ENCODE measurements around the gene HEBP1.

The HEBP1 gene

GRCh38 chr12:13023811-13024530 is 23.9 kb upstream of the HEBP1 start:
- DNase-seq, result no peak

GRCh38 chr12:13022851-13023271 is 22.8 kb upstream of the HEBP1 start:
- no peak for DNase-seq

GRCh38 chr12:13011098-13011497 is 11.0 kb upstream of the HEBP1 start:
- no peak for DNase-seq

GRCh38 chr12:13008741-13009380 is 8.8 kb upstream of the HEBP1 start:
- DNase-seq, result no peak

GRCh38 chr12:13007496-13008233 is 7.6 kb upstream of the HEBP1 start:
- no peak for DNase-seq

- DNase-seq, result no peak
These were observed 5.6 kb upstream of the HEBP1 start for GRCh38 chr12:13005649-13006048.

GRCh38 chr12:13004986-13005385 is 4.9 kb upstream of the HEBP1 start:
- DNase-seq, result no peak

GRCh38 chr12:13004361-13004760 is 4.3 kb upstream of the HEBP1 start:
- no peak for DNase-seq

GRCh38 chr12:13002301-13003097 is 2.4 kb upstream of the HEBP1 start:
- DNase-seq, result no peak

- DNase-seq, result no peak
These were observed 1.6 kb upstream of the HEBP1 start for GRCh38 chr12:13001775-13002040.

- peak; percentile 69 for DNase-seq
These were observed 1.1 kb upstream of the HEBP1 start for GRCh38 chr12:13000925-13001774.

GRCh38 chr12:13000616-13000924 is 505 bp upstream of the HEBP1 start:
- peak; percentile 24 for DNase-seq

- peak; percentile 24 for DNase-seq
These were observed 650 bp downstream of the HEBP1 start for GRCh38 chr12:12999271-12999958.

- DNase-seq, result no peak
These were observed 1.8 kb downstream of the HEBP1 start for GRCh38 chr12:12998248-12998647.

- no peak for DNase-seq
These were observed 2.3 kb downstream of the HEBP1 start for GRCh38 chr12:12997734-12998133.

- no peak for DNase-seq
These were observed 2.9 kb downstream of the HEBP1 start for GRCh38 chr12:12997156-12997555.

- no peak for DNase-seq
These were observed 3.9 kb downstream of the HEBP1 start for GRCh38 chr12:12996209-12996608.

- DNase-seq, result no peak
These were observed 5.0 kb downstream of the HEBP1 start for GRCh38 chr12:12995088-12995487.

- no peak for DNase-seq
These were observed 6.7 kb downstream of the HEBP1 start for GRCh38 chr12:12993367-12993766.

- no peak for DNase-seq
These were observed 7.5 kb downstream of the HEBP1 start for GRCh38 chr12:12992418-12993130.
